NCI-H2029 (cell line): ENCODE results near the gene KCNA1.
"Not testable (repeated sequence)": the region's sequence is repeated elsewhere in the genome, so short reads cannot be mapped to it uniquely, and the experiment has no call there.

Experiments
- DNase-seq: peaks from one replicate; lab custom pipeline; 2025; lab: John Stamatoyannopoulos, UW

Gene KCNA1

DNA sequence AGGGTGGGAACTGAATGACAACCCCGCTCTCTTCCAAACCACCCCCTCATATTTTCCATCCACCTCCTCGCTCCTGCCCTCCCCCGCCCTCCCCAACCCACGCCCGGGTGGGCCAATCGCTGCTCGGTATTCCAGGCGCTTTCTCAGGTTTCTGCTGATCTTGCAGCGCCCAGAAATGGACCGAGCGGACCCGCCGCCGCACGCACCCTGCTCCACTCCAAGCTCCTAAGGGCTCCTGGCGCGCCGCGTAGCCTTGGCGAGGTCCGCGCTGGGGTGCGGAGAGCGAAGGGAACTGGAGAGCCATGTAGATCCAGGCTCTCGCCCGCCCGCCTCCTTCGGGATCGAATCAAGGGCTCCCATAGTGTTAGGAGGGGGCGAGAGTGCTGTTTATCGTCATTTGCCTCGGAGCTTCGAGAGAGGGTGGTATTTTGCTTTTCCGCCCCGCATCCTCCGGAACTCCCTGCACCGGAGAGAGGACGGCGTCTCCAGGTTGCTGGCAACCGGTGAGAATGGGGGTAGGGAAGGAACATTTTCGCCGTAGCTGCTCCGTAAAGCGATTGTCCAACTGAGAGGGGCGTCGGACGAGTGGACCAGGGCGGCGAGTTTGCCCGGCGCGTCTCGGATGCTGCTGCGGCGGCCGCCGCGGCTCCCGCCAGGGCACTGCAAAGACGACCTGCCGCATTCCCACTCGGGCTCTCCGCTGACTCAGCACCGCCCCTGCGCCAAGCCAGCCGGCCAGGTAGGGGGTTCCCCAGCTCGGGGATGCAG lies at the start of gene KCNA1:
KCNA1 (plus strand) TSS at position 172 of the 768 bp plus-strand sequence. CDS start 1,474 bp downstream, outside the sequence.
- peak; percentile 23 for DNase-seq

DNA sequence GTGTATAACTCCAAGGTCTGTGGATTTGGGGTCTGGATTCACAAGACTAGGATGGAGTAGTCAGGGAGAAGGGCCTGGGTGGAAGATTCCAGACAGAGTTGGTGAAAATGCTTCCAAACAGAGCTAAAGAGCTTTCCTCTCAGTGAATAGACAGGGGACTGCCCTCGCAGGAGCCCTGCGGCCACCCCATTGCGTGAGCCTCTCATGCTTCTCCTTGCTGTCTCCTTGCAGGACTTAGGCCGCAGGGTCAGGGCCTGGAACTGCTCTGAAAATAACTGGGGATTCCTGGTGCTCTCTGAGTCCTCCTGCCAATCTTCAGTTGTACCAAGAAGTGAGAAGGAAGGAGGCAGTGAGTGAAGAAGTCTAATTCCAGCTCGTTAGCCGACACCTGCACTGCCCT lies 49.0 kb upstream of the KCNA1 start:
- DNase-seq = no peak

DNA sequence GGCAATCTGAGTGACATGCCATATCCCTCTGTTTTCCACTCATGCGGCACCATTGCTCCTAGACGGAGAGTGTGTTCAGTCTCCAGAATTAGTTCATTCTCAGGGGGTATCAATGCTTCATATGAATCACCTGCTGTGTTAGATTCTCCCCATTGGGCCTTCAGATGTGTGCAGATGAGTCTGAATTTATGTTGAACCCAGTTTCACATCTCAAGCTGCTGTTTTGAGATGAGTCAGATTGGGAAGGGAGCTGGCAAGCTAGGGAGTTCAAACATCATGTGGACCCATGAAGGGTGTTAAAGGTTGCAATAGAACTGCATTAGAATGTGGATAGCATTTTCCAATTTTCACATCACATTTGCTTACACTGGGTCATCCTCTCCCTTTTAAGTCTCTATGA lies 46.9 kb upstream of the KCNA1 start:
- DNase-seq = no peak

DNA sequence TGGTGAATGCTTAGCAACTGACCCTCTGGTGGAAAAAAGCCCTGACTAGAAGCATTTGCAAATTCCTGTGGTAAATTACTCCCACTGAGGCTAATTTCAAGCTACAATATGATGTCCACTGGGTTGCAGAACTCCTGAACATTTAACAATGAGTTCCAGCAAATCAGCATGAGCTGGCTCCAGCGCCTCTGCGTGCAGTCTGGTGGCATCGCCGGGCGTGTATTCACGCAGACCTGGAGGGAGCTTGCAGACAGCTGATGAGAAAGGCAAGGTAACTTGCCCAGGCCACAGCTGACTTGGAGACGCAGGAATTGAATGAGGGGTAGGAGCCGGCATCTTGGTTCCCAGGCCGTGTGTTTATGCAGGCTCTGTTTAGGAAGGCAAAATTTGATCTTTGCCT lies 45.1 kb upstream of the KCNA1 start:
- no peak for DNase-seq

DNA sequence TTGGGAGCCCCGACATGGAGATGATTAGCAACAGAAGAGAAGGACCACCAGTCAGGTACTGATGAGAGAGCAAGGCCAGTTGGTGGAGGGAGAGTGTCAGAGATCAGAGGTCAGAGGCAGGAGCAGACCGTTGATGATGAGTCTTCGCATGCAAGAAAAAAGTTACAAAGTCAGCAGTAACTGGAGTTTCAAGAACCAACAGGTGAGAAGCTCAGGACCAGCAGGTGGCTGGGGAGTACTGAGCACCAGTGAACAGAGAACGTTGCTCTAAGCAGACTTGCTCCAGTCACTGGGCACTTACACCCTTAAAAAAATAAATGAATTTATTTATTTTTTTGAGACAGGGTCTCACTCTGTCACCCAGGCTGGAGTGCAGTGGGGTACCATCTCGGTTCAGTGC lies 44.5 kb upstream of the KCNA1 start:
- DNase-seq = no peak

DNA sequence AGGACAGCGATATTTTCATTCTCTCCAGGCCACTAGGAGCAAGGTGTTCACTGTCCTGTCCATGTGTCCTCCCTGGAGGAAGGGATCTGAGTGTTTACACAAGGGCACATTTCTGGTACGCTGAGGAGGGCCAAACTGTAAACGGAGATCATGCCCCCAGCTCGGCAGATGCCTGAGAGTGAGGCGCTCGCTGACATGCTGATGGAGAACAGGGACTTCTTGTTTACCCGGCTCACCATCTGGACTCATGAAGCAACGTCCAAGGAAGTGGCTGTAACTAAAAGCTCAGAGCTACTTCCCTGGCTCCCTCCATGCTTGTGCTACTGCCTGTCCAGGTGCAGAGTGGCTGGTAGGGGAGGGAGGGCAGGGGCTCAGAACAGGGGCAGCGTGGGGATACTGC lies 43.4 kb upstream of the KCNA1 start:
- DNase-seq = no peak

DNA sequence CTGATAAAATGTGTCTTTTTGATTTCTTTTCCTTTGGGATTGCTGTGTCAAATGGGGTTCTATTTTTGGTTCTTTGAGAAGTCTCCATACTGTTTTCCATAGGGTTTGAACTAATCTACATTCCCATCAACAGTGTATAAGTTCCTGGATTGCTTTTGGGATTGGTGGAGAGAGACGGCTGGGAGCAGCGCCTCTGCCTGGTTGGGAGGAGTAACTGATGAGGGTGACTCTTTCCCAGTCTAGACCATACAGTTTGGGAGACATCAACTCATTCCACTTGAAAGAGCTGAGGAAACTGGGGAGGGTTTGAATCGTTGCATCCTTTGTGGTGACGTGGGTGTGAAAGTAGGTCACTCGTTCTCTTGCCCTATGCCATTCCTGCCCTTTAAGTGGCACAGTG lies 42.3 kb upstream of the KCNA1 start:
- DNase-seq = no peak

DNA sequence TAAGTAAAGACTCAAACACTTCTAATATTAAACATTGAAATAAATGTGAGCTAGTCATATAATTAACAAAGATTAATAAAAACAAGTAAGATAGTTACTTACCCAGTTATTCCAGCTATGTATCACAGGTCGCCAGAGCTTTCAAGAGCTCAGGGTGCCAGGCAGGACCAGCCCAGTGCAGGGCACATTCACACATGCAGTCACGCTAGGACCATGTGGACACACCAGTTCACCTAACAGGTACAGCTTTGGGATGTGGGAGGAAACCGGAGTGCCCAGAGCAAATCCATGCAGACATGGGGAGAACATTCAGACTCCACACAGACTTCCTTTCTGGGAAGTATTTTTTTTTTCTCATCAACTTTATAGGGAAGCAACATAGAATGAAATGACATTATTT lies 39.3 kb upstream of the KCNA1 start:
- no peak for DNase-seq

DNA sequence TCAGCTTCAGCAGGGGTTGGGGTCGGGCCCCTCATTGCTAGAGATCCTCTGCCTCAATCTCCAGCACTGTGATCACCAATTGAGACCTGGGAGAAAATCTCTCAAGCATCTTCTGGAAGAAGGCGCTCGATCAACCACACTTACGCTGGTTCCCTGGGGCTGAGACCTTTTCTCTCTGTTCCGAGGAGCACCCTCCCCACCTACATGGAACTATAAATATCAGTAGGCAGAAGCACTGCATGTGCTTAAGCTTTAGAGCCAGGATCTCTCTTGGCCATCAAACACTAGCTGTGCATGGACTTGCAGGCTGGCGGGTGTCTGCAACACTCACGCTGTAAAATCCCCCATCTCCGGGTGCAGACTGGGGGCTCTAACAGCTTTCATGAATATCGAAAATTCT lies 38.2 kb upstream of the KCNA1 start:
- no peak for DNase-seq

DNA sequence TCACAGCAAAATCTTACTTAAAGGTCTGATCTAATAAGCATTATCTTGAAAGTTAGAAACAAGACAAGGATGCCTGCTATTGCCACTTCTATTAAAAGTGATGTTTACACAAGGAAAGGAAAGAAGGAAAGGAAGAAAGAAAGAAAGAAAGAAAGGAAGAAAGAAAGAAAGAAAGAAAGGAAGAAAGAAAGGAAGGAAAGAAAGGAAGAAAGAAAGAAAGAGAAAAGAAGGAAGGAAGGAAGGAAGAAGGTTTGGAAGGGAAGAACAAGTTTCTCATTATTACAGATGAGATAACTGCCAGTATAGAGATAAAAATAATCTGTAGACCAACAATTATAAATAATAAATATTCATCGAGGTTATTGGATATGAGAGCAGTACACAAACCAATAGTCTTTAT lies 35.8 kb upstream of the KCNA1 start:
- DNase-seq = no peak

DNA sequence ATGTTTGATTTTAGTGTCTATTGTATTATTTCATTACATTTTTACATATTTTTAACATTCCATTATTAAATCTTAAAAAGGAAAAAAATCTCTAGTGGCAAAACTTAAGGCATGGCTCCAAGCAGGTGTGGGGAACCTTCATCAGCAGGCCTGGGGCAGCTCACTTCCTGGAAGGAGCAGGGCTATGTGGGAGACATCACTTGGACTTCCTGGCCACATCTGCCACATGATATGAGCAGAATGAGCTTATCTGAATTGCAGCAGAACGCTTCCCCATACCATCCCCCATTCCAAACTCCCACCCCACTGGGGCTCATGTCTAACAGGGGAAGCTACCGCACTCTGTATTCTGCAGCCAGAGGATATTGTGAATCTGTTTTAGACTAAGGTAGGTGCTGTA lies 35.0 kb upstream of the KCNA1 start:
- DNase-seq = no peak

DNA sequence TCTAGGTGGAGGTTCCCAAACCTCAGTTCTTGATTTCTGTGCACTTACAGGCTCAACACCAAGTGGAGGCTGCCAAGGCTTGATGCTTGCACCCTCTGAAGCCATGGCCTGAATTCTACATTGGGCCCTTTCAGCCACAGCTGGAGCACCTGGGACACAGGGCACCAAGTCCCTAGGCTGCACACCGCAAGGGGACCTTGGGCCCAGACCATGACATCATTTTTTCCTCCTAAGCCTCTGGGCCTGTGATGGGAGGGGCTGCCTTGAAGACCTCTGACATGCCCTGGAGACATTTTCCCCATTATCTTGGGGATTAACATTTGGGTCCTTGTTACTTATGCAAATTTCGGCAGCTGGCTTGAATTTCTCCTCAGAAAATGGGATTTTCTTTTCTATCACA lies 30.2 kb upstream of the KCNA1 start:
- DNase-seq = not testable (repeated sequence)

DNA sequence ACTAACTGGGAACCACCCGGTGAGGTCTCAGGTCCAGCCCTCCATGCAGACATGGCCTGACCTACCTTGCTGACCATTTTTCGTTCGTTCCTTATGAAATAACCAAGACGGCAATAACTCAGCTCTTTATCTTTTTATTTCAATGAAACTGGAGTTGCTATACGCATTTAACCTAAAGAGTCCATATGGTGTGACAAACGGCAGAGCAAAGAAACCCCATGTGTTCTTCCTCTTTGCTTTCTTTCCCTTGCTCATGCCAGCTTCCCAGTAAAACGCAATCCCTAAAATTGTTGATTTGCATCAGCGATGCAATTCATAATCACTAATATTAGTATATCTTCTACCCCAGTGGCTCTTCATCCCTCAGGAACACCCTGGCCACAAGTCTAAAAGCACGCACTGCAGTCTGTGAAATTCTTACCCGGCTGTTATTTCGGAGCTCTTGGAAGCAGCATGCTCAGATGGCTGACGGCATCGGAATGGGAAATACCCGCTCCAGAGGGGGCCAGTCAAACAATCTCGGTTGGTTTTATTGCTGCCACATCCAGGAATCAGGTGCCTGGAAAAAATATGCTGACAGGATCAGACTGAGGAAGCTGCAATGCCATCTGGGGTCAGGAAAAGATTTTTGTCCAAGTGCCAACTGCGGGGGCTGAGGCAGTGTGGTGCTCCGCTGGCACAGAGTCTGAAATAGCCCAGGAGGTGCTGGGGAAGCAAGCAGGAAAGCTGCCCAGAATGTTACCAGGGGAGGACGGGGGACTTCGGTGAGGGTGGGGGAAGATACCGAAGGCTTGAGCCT lies 28.2 kb upstream of the KCNA1 start:
- DNase-seq = no peak

DNA sequence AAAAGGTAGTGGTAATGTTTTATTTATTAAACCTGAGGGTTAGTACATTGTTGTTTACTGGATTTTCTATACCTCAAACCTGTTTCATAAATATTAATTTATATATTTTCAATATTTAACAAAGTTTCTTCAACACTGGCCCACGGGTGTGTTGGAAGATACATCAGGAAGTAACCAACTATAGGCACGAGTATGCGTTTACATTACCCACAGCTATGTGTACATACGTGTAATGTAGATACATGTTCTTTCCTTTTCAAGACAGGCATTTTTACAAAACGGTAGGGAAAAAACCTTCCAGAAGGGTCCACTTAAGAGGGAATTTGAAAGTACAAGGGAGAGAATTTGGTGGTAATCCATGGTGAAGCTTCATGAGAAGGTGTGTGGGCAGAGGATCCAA lies 17.8 kb upstream of the KCNA1 start:
- no peak for DNase-seq

DNA sequence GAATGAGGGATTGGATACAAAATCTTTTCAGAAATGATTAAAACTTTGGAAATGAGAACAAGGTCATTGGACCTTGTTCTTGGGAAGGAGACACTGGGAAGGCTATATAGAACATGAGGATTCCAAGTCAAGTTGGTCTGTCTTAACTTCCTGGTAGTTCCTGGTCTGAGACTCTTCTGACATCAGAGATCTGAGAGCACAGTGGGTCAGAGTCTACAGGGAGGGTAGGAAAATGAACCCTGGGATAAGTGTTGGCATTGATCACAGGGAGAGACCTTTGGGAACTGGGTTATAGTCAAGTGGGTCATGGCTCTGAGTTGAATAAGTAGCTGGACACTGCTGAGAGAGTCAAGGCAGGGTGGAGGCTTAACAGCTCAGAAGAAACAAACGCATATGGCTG lies 17.3 kb upstream of the KCNA1 start:
- no peak for DNase-seq

DNA sequence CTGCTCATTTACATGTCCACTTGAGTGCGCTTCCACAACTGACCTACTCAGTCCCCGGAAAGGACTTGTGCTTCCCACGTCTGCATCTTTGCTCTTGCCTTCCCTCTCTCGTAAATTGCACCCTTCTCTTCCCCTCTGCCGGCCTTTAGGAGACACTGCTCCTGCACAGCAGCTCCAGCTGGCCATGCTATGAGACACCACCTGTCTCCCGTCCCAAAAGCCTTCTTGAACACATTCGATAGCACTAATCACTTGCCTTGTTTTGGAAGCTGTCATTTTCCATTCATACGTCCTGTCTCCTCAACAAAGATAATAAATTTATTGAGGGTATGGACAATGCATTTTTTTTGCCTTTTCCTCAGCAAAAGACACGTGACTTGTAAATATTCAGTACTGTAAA lies 15.7 kb upstream of the KCNA1 start:
- DNase-seq = no peak

DNA sequence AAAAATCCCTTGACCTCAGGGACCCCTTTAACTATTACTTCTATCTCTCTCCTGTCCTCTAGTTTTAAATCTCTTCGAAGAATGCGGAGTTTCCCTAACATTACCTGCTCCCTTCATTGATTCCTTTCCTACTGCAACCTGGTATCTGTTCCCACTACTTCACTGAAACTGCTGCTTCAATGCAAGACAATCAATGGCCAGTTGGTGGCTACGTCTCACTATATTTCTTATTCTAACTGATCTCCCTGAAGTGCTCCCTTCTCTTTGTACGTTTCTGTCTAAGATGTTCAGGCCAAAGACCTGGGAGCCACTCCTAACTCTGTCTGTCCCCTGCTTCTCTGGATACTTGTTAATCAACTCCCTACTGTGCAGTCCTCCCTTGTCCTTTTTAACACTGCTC lies 10.3 kb upstream of the KCNA1 start:
- no peak for DNase-seq

DNA sequence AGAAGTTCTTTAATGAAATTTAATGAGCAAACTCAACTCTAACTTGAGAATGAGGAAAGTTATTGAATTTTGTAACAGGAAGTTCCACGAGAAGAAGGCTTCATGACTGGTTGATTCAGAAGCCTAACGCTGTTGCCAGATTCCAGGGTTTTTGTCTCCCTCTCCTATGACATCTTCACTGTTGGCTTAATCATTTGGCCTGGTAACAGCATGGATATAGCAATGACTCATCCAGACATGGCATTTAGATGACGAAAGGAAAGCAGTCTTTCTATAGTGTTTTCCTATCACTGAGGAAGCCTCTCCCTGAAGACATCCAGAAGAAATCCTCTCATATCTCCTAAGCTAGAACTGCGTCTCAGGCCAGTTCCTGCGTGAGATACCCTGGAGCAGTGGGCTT lies 9.4 kb upstream of the KCNA1 start:
- no peak for DNase-seq

DNA sequence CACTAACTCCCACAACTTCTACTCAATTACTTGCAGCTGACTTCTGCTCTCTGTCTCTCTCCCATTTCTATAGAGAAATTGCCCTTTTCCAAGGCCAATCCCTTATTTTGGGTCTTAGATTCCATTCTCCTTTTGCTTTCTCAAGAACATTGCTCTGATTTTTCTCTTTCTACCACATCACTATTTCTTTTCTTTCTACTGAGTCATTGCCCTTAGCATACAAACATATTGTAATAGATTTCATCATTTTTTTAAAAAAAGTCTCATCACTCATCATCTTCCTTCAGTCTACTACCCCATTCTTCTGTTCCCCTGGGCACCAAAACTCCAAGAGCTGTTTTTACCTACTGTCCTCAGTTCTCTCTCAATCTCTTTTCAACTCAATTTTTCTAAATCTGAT lies 4.4 kb upstream of the KCNA1 start:
- DNase-seq = no peak

DNA sequence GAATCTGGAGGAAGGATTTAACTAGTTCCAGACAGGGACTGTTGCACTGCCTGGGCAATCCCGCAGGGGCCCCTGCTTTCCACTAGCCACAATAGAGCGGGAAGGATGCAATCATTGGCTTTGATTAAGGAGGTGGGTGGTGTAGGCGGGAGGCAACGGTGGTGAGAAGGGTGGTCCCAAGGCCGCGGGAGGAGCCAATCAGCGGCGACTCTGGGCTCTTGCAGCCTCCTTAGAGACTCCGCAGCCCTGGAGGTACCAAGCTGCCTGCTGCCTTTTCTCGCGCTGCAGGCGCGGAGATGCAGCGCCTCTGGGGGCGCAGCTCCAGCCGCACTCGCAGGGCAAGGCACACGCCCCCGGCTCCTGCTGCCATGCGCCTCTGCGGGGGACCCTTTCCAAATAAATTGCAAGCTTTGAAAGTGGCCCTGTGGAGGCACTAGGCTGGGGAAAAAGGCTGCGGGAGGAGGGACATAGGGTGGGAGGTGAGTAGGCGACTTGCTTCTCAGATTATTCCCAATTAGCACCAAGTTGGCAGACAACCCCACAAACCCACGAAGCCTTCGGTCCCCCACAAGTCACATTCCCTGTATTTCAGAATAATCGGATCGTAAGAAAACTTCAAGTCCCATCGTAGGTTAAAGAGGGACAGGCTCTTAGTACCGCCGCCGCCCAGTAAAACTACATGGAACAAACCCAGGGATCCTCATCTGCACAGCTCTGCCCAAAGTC lies 858 bp upstream of the KCNA1 start:
- no peak for DNase-seq

DNA sequence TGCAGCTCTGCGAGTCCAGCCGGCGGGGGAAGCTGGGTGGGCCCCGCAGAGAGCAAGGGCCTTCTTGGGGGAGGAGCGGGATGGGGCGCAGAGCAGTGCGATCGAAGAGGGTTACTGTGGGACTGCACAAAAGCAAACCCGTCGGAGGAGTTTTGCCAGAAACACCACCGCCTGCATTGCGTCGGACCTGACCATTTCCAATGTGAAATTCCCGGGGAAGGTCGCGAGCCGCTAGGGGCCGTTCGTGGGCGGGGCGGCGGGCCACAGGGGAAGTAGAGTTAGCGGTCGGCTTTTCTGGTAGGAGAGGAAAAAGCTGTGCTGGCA lies 333 bp upstream of the KCNA1 start:
- no peak for DNase-seq

DNA sequence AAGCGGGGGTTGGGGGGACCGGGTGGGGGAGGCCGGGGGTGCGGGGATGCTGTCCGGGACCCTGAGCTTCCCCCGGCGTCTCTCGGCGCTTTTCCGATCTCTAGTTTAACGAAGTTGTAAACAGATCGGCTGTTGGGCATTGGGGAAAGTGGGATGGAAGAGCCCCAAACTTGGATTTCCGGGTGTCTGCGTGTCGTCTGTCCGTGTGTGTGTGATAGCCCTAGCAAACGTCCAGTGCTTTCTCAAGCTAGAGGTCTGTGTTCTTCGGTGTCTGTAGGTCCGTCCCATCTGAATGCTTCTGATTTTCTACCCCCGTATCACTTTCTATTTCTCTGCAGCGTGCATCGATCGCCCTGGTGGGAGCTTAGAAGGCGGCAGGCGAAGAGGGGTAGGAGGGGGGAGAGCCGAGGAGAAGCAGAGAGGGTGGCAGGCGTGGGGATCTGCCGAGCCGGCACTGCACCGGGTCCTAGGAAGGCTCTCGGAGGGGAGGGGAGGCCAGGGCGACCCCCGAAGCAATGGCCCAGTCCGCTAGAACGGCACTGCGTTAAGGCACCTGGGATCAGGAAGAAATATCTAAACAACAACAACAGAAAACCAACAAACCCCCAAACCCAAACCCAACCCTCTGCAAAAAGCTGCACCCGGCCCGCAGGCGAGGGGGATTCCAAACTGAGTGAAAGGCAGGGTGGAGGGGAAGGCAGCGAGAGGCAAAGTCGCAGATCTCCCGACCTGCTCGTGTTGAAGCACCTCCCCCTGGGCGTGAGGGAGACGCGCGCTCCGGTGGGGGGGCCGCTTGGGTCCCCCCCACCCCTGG lies 1.0 kb downstream of the KCNA1 start:
- DNase-seq = no peak
